GM18951 (cell line): ENCODE measurements around the gene INF2.
"Not testable (repeated sequence)": the region's sequence is repeated elsewhere in the genome, so short reads cannot be mapped to it uniquely, and the experiment has no call there.

Experiments used
- POLR2A ChIP-seq: IDR thresholded peaks from 4 replicates; pipeline ENCODE4 v1.6.1; 2011; ENCODE audit warnings: mild to moderate bottlenecking; ENCODE audit not compliant: insufficient read length, insufficient read depth; ENCODE audit errors: extremely low read depth
- in situ Hi-C: fragments of 300-500 bp; cut with MboI; formaldehyde crosslinking; loops from one replicate; pipeline ENCODE4 v1.12.0; 2022; ENCODE audit warnings: low sequenced_read_pairs, mixed read lengths, inconsistent platforms; ENCODE audit not compliant: unreplicated experiment

The INF2 gene

GRCh38 chr14:104744484-104744883 lies 55.1 kb downstream of the INF2 start:
- in situ Hi-C loops, result no loop called here
- TF ChIP-seq POLR2A, result no peak

- in situ Hi-C loops, result no loop called here
- no peak for TF ChIP-seq POLR2A
Observed at GRCh38 chr14:104745431-104745830, 56.0 kb downstream of the INF2 start.

- in situ Hi-C loops, result no loop called here
Observed at GRCh38 chr14:104746071-104746545, 56.7 kb downstream of the INF2 start.

GRCh38 chr14:104746934-104747481 lies 57.6 kb downstream of the INF2 start:
- TF ChIP-seq POLR2A, result no peak
- in situ Hi-C loops, result no loop called here

More at GRCh38 chr14:104746071-104746545, 56.7 kb downstream of the INF2 start:
- TF ChIP-seq POLR2A, result no peak

GRCh38 chr14:104747876-104748275 lies 58.5 kb downstream of the INF2 start:
- no peak for TF ChIP-seq POLR2A
- in situ Hi-C loops, result no loop called here

GRCh38 chr14:104749111-104749649 lies 59.8 kb downstream of the INF2 start:
- in situ Hi-C loops, result no loop called here
- no peak for TF ChIP-seq POLR2A

- no peak for TF ChIP-seq POLR2A
- in situ Hi-C loops, result no loop called here
Observed at GRCh38 chr14:104750056-104750752, 60.8 kb downstream of the INF2 start.

GRCh38 chr14:104750753-104751057 lies 61.3 kb downstream of the INF2 start:
- in situ Hi-C loops, result not testable (repeated sequence)

- in situ Hi-C loops, result no loop called here
- TF ChIP-seq POLR2A, result no peak
Observed at GRCh38 chr14:104751539-104752422, 62.4 kb downstream of the INF2 start.

GRCh38 chr14:104752423-104752734 lies 63.0 kb downstream of the INF2 start:
- TF ChIP-seq POLR2A, result peak; percentile 44
- in situ Hi-C loops, result no loop called here

GRCh38 chr14:104752735-104753527 lies 63.5 kb downstream of the INF2 start, which contains the start of gene SIVA1:
Gene SIVA1 (plus strand): TSS chr14:104753147. CDS start chr14:104753202, 55 bp downstream.
- peak; percentile 80 for TF ChIP-seq POLR2A
- in situ Hi-C loops, result no loop called here

GRCh38 chr14:104753528-104754212 lies 64.3 kb downstream of the INF2 start:
- TF ChIP-seq POLR2A, result no peak
- in situ Hi-C loops, result no loop called here
